Right renal cortex interstitium (tissue), 3 donors: ENCODE data around the gene MTFP1. TPM values are rescaled to one million over a fixed set of nuclear protein-coding genes. Genes with fewer than 3 reads are reported as not detected.
"Not testable (repeated sequence)": the region's sequence is repeated elsewhere in the genome, so short reads cannot be mapped to it uniquely, and the experiment has no call there.

ENCODE experiments used
- DNase-seq, 3 donors: peaks; one replicate each; pipeline ENCODE4 v3.0.0-alpha.2; 2013; ENCODE audit warnings: low read depth in 3 of 3, low spot score in 2 of 3
- polyA plus RNA-seq, 3 donors: library from polyadenylated mRNA; unstranded; fragments of 120-200 nt; gene quantifications; one replicate each; pipeline ENCODE4 v1.2.1, GENCODE V29; 2013; ENCODE audit not compliant: insufficient read length in 3 of 3

The MTFP1 gene
- polyA plus RNA-seq, 3 donors: 5.1 to 9.4 (median 7.8) TPM

DNA sequence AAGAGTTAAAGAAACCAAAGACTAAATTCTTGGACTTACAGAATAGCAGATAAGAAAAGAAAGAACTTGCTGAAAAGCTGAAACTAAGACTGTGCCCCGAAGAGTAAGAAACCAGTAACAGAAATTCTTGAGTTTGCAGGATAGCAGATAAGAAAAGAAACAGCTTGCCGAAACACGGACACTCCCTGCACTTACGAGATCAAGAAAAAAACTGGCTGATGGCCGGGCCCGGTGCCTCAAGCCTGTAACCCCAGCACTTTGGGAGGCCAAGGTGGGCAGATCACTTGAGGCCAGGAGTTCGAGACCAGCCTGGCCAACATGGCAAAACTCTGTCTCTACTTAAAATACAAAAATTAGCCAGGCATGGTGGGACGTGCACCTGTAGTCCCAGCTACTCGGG is 25.9 kb downstream of the MTFP1 start:
- not testable (repeated sequence) for DNase-seq

DNA sequence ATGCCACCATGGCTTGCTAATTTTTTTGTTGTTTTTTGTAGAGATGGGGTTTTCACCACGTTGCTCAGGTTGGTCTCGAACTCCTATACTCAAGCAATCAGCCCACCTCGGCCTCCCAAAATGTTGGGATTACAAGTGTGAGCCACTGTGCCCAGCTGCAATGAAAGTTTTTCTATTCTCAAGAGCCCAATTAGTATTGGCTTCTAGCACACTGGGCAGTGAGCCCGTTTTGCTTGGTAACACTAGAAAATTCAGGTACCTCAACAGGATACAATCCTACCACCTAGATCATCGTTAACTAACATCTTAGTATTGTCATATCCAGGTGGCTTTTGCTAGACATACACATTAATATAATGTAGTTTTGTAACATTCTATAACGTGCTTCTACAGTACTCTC is 27.3 kb downstream of the MTFP1 start:
- no peak for DNase-seq

DNA sequence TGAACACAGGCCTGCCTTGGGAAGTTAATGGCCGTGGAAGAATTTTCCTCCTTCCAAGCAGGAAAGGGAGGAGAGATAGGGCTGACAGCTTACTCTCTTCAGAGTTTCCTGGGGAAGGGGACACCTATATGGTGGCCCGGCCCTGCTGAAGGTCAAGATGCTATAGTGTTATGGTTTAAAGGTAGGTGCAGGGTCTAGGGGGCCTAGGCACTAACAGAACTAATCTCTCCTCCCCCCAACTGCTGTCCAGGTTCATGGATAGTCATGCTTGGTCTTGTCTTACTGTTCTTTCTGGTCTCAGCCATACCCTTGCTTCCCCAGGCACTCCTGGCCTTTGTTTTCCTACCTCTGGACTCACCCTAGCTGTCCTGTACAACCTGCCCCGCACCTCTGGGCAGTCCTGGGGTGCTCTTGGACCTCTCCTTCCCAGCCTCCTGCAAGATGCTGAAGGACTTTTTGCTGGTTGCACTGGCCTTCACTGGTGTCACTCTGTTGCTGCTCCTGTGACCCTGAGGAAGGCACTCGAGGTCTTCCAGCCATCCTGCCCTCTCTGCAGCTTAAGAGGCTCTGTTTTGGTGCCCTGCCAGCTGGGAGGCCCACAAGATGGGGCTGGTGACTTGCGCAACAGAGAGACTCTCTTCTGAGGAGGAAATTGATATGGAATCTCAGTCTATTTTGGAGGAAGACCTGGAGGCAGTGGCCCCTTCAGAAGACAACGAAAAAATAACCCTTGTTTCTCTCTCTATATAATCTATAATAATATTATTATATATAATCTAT is 28.4 kb downstream of the MTFP1 start:
- DNase-seq: no peak

DNA sequence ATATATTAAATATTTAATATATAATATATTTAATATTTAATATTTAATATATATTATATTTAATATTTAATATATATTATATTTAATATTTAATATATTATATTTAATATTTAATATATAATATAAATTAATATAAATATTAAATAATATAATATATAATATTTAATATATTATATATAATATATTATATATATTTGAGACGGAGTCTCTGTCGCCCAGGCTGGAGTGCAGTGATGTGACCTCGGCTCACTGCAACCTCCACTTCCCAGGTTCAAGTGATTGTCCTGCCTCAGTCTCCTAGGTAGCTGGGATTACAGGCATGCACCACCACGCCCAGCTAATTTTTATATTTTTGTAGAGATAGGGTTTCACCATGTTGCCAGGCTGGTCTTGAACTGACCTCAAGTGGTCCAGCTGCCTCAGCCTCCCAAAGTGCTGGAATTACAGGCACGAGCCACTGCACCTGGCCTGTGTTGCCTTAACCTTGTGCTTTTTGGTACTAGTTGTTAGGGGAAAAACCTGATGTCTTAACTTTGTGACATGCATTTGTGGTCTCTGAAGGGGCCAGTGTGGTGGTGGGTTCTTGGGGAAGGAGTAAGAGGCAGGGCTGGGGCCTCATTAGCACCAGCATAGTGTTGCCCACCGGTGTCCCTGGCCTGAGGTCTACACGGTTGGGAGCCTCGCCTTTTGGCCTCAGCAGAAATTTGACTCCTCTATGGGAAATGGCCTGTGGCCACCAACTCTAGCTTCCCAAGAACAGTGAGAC is 29.7 kb downstream of the MTFP1 start:
- DNase-seq: no peak

DNA sequence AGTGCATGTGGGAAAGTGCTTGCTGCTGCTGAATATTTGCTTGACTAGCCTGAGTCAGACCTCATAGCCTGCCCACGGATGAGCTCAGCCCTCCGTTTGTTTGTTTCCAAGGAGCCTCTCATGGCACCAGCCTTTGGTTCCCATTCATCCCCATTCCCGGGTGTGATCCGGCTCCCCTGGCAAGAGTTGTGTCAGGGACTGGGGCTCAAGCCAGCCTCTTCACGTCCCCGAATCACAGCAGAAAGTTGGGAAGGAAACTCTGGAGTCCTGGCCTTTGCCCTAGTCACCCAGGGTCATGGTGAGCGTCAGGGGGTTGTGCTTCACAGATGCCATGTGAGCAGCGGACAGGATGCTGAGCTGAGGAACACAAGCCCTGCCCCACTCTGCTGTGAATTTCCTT is 32.4 kb downstream of the MTFP1 start:
- DNase-seq: no peak

DNA sequence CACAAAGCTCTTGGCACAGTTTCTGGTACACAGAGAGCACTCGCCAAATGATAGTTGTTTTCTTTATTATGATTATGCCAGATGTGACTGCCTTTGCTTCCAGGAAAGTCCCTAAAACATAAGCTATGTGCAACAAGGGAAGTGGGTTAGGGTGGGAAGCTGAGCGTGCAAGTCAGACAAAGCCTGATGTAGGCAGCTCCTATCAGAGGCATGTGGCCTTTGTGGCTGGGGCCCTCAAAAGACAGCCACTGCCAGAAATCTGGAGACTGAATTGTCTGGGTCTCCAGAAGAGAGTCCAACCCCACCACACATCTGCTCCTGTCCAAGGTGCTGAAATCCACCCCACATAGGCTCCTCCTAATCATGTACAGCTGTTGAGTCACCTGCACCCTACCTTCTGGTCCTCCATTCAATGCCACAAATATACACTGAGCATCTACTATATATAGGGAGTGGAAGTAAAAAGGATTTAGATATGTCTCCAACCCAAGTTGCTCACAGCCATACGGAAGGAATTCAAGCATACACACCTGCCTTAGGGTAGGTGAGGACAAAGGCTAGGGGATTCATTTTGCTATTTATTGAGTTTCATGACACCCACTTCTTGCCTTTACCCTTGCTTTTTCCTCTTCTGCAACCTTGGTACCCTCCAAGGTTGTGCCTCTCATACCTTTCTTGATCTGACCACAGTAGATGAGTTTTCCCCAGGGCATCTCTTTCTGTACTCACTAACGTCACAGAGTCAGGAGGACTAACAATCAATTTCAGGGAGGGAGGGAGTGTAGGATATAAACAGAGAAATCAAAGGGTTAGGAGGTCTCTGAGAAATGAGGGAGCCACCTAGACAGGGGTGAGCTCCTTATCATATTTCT is 33.8 kb downstream of the MTFP1 start:
- no peak for DNase-seq

DNA sequence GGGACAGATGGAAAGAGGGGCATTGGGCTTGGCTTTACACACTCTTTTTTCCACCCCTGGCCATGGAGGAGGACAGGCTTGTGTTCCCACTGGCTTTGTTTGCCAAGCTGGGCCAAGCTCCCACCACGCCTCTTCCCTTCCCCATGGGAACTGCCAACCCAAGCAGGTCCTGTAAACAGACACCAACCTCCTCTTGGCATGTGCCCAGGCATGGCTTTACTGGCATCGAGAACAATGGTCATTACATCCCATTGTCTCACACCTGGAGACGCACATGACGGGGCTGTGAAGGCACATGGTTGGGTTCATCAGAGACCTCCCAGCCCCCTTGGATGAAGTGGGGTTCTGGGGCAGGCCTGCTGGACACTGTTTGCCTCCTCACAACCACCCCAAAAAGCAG is 34.6 kb downstream of the MTFP1 start:
- DNase-seq: no peak

DNA sequence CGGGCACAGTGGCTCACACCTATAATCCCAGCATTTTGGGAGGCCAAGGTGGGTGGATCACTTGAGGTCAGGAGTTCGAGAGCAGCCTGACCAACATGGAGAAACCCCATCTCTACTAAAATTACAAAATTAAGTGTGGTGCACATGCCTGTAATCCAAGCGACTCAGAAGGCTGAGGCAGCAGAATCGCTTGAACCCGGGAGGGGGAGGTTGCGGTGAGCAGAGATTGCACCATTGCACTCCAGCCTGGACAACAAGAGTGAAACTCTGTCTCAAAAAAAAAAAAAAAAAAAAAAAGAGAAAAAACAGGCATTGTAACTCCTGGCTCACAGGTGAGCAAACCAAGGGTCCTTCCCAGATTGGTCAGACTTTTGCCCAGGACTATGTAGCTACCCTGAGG is 35.0 kb downstream of the MTFP1 start:
- not testable (repeated sequence) for DNase-seq

DNA sequence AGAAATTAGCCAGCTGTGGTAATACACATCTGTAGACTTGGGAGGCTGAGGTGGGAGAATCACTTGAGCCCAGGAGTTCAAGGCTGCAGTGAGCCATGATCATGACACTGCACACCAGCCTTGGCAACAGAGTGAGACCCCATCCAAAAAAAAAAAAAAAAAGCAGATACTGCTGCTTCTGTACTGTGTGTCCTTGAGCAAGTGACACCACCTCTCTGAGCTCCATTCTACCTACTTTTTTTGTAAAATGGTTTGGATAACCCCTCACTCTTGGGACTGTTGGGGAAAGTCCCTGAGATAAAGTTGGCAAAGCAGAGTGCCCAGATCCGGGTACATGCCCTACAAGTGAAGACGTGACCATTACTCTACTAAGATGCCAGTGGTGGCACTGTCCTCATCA is 43.6 kb downstream of the MTFP1 start:
- DNase-seq: no peak

DNA sequence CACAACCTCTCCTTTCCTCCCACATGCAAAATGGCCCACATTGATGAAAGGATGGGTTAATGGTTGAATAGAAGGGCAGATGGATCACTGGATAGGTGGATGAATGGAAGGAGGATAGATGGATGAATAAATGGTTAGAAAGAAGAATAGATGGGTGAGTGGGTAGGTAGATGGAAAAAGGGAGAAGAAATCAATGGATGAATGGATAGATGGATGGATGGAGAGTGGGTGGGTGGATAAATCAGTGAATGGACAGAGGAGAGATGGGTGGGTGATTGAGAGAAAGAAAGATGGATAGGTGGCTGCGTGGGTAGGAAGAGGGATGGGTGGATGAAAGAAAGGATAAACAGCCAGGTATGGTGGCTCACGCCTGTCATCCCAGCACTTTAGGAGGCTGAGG is 45.1 kb downstream of the MTFP1 start:
- DNase-seq: no peak

DNA sequence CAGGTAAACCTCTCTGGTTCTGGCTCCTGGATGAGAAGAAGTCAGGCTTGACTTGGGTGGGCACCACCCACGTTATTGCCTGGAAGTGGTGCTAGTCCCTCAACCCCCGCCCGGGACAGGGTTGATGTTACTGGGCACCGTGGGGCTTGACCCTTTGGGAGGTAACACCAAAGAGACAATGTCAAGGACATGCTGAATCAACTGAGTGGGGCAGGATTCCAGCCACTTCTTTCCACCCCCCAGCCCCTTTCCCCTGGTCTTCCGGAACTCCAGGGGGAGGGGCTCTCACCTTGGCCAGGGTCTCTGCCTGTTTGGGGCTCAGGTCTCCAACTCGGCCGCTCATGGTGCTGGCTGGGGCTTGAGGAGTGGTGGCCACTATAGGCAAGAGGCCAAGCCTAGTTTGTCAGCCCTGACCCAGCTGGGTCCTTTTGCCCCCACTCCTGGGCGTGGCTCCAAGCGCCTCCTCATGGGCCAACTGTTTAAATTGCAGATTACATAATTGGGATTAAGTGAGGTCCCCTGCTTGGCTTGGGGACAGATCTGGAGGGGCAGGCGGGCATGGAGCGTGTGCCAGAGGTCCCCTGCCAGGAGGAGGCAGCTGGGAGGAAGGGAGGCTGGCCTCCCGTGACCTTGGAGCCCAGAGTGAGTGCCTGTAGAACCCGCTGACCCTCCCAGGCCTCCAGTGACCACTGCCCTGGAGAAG is 46.2 kb downstream of the MTFP1 start, which contains the start of gene SEC14L3:
Gene SEC14L3, minus strand, starts transcription at position 402 of the 703 bp plus-strand sequence. Its CDS starts 59 bp downstream, at position 343.
- DNase-seq: no peak

DNA sequence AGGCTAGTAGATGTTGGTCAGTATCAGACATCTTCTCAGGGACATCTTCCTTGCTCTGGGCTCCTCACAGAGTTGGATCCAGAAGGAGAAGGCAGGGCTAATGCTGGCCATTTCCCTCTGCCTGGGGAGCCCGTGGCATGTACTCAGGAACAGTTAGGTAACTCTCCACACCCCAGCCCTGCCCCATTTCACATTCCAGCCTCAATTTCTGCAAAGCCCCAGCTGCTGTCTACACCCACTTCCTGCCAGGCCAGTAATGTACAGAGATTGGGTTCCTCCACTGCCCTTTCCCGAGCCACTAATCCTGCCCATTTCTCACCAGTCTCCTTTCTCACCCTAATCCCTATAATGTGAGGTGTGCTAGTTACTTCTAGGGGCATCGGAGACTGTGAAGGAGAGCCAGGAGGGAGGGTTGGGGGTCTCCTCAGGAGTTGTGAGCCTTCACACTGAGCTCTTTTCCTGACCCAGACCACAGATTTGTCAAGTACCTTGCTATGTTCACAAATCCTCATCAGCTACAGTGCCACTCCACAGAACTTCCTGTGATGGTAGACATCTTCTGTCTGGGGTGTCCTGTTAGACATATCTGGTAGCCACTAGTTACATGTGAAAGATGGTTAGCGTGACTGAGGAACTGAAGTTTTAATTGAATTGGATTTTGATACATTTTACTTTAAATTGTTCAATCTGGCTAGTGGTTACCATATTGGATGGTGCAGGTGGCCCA is 47.6 kb downstream of the MTFP1 start:
- DNase-seq: no peak

DNA sequence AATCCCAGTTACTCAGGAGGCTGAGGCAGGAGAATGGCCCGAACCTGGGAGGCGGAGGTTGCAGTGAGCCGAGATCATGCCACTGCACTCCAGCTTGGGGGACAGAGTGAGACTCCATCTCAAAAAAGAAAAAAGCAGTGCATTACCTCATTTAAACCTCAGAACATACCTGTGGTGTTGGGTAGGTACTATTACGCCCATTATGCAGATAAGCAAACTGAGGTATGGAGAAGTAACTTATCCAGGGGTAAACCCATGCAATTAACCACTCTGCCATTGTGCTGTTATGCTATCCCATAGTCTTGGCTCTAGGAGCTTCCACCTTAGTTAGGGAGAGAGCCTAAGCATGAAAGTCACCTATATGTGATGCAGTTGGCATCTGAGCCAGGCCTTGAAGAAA is 48.6 kb downstream of the MTFP1 start:
- DNase-seq: no peak

DNA sequence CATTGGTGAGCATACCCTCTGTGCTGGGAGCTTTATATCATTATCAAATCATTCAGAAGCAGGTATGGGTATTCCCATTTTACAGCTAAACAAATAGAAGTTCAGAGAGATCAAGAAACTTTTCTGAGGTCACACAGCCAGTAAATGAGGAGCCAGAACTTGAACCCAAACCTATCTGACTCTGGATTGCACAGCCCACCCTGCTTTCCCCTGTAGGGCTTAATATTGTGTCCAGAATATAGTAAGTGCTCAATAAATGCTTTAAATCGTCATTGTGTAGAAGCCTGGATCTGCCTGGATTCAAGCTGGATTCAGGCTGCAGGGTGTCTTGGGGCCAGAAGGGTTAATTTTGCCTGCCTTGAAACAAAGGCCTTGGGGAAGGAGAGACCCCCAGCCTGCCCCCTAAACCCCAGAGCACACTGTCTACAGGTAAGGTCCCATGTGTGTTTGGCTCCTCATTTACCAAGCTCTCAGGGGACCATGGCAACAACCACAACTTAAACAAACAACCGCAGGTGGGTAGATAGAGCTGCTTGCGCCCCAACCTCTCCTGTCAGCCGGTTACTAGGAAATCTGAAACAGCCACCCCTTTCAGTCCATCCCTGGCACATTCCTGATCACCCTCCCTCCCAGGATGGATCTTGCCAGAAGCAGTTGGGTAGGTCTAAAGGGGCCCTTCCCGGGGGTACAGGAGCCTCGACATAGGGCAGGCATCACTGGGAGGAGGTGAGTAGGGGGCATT is 49.3 kb downstream of the MTFP1 start:
- no peak for DNase-seq

Other genes starting within 250 kb of the MTFP1 start
- gene LIF, start 179.0 kb upstream of the MTFP1 start, polyA plus RNA-seq: 1 to 10 TPM; 1.4 to 1.9 (median 1.5) TPM
- under 1 TPM in 2 of 3 donors, not detected in 1; 0.17 to 0.20 TPM for gene OSM, start 158.9 kb upstream of the MTFP1 start, polyA plus RNA-seq
- 10 to 100 TPM in 1 of 3 donors, 1 to 10 TPM in 2; 8.7 to 10.9 (median 9.1) TPM for gene CASTOR1, start 136.3 kb upstream of the MTFP1 start, polyA plus RNA-seq
- gene TBC1D10A, start 98.8 kb upstream of the MTFP1 start, polyA plus RNA-seq: 10 to 100 TPM; 10.7 to 13.2 (median 11.8) TPM
- 100 to 1,000 TPM; 114 to 133 (median 131) TPM for gene SF3A1, start 68.9 kb upstream of the MTFP1 start, polyA plus RNA-seq
- gene CCDC157, start 68.8 kb upstream of the MTFP1 start, polyA plus RNA-seq: 1 to 10 TPM; 4.1 to 5.4 (median 5.4) TPM
- gene RNF215, start 38.4 kb upstream of the MTFP1 start, polyA plus RNA-seq: 10 to 100 TPM; 17.2 to 20.5 (median 19.1) TPM
- gene SEC14L2, start 28.8 kb upstream of the MTFP1 start, polyA plus RNA-seq: 1 to 10 TPM; 4.4 to 5.2 (median 5.0) TPM
- gene SEC14L3, start 46.2 kb downstream of the MTFP1 start, polyA plus RNA-seq: not detected
- gene SEC14L4, start 79.9 kb downstream of the MTFP1 start, polyA plus RNA-seq: under 1 TPM; 0.17 to 0.60 (median 0.50) TPM
- gene SEC14L6, start 121.0 kb downstream of the MTFP1 start, polyA plus RNA-seq: 1 to 10 TPM; 5.3 to 8.6 (median 6.7) TPM
- gene GAL3ST1, start 148.9 kb downstream of the MTFP1 start, polyA plus RNA-seq: 10 to 100 TPM; 18.6 to 27.1 (median 19.4) TPM
- gene PES1, start 166.1 kb downstream of the MTFP1 start, polyA plus RNA-seq: 10 to 100 TPM; 66.2 to 70.3 (median 66.7) TPM
- 10 to 100 TPM; 52.7 to 59.9 (median 52.9) TPM for gene TCN2, start 181.4 kb downstream of the MTFP1 start, polyA plus RNA-seq
- 1 to 10 TPM; 1.3 to 1.6 (median 1.4) TPM for gene SLC35E4, start 210.0 kb downstream of the MTFP1 start, polyA plus RNA-seq
- gene DUSP18, start 242.1 kb downstream of the MTFP1 start, polyA plus RNA-seq: 1 to 10 TPM; 5.5 to 6.9 (median 6.5) TPM